Endometrium (tissue), 2 donors: Measurements from ENCODE around the gene SLC44A5.

Experiments used
- FAIRE-seq: peaks from 2 replicates; lab custom pipeline; 2012; peaks lifted over from hg19 to GRCh38; lab: Jason Lieb, UNC
- donor health status: control.
- donor health status: control.

Gene SLC44A5

DNA sequence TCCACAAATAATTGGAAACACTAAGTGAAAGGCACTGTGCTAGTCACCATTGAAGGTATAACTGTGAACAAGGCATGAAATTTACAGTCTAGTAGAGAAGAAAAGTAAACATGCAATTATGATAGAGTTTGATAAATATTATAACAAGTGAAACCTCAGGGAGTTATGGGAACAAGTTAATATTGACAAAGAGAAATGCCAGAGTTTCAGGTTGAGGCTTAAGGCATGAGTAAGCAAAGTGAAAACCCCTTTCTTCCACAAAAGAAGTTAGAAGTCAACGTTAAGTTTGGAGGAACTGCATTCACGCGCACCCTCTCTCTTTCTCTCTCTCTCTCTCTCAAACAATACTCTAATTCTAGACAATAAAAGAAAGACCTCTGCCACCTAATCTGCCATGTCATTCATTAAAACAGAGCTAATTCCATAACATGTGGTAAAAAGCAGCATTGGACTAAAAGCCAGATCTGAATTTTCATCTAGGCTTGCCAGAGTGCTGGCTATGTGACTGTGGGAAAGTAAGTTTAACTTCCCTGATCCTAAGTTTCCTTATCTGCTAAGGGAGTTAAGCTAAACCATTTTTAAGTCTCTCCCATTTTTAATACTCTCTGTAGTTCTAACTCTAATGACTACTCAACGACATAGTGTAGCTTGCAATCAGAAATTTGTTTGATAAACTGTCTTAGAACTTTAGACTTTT is 22.0 kb downstream of the SLC44A5 start:
- no peak for FAIRE-seq

DNA sequence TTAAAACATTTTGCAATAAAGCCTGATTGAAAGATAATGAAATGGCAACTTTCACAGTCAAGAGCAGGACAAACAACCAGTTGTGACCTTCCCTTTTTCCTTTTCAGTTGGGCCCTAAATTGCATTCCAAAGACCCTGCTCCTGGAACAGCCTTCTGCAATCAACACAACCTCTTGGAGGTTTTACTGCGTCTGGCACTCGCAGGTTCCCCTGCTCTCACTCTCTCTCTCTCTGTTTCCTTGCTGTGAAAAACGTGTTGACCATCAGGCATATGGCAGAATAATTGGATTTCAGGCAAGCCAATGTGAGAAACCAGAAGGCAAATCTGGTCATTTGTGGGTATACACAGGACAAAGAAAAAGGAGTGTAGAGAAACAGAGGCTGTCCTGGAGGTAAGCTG is 23.2 kb downstream of the SLC44A5 start:
- no peak for FAIRE-seq

DNA sequence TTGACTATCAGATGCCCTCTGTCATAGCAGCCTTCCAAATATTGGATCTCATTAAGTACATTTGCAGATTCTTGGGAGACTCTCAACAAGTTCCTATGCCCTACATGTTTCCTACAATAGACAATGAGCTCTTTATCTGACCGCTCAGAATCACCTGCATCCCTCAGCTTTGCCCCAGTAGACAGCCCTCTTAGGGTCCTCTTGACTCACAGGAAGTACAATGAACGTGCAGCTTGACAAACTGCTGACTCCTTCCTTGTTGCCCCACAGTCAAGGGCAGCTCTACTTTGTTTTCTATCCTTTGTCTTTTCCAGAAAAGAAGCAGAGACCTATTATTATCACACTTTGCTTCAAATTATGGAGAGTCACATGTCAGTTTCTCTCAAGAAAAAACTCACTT is 27.6 kb downstream of the SLC44A5 start:
- no peak for FAIRE-seq

DNA sequence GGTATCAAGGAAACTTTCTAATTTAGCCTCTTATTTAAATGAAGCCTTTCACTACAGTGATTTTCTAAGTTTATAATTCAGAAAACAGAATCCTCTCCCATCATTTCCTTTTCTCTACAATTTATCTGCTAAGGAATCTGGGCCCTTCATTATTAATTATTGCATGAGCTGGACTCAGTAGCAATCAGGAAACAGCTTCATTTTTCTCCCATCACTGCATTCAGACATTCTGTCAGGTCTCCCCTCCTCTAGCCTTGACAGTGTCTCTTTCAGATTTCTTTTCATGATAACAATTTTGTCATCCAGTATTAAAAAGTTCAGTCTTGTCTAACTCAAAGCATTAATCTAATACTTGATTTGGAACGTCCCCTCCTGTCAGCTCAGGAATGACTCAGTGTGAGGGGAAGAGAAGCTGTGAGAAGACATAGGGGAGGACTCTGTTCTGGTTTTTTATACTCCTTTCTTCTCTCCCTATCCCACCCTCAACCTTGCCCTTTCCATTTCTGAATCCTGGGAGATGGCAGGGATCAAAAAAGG is 28.1 kb downstream of the SLC44A5 start:
- no peak for FAIRE-seq

DNA sequence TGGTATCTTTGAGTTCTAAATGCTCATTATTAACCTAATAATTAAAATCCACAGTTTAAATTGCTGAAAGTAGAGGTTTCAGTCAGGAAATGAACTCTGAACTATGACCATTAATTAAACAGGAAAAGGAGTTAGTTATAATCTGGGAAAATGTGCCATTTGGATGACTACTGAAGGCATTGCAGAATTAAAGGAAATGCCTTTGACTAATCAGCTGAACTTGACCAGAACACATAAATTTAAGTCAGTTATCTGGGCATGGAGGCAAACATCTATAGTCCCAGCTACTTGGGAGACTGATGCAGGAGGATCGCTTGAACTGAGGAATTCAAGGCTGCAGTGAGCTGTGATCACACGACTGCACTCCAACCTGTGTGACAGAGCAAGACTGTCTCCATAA is 31.9 kb downstream of the SLC44A5 start:
- no peak for FAIRE-seq

DNA sequence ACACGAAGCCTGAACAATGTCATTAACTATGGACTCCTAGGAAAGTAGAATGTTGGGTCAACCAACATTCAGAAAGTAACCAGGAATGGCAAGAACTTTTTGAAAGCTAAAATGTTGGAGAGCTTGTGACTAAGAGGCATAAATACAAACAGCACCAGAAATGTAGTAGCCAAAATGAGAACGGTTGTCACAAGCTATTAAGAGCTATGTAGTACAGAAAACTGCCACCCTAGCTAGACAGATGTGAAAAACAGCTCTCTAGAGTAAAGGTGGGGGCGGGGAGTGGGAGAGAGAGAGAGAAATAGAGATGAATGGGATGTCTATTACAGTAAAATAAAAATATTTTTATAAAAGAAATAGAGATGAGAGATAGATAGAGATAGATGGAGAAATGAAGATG is 35.1 kb downstream of the SLC44A5 start:
- no peak for FAIRE-seq

DNA sequence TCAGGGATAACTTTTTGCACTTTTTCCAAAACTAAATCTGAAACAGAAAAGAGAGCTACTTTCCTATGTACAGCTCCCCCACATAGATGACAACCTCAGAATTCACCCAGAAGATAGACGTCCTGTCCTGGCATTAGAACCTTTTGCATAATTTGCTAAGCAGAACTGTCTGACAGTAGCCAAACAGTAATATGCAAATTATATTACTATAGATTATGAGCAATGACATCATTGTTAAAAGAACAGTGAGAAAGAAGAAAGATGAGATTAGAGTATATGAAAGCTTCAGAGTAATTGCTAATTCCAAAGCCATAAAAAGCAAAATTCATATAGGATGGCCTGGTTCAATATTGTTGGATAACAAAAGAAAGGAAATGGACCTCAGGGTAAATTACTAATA is 43.7 kb downstream of the SLC44A5 start:
- FAIRE-seq, result no peak

DNA sequence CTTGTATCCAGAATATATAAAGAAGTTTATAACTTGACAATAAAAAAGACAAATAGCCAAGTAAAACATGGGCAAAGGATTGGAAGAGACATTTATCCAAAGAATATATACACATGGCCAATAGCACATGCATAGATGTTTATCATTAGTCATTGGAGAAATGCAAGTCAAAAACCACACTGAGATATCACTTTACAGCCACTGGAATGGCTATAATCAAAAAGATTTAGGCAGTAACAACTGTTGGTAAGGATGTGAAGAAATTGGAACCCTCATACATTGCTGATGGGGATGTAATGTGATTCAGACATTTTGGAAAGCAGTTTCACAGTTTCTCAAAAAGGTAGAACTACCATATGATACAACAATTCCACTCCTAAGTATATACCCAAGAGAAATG is 51.1 kb downstream of the SLC44A5 start:
- no peak for FAIRE-seq

DNA sequence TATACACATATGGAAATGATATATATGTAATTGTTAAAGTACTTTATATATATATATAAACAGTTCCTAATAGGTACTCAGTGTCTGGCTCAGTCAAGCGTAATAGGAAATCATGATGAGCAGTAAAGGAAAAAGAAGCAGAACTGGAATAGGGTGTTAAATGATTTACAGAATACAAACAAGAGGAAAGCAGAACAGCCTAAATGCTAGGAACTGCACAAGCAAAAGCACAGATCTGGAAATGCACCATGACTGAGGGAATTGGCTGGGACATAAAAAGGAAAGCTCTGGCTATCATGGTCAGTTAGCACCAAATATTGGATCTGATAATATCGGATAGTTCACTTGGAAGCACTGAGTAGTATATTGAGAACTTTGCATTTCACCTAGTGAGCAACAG is 51.8 kb downstream of the SLC44A5 start:
- no peak for FAIRE-seq

DNA sequence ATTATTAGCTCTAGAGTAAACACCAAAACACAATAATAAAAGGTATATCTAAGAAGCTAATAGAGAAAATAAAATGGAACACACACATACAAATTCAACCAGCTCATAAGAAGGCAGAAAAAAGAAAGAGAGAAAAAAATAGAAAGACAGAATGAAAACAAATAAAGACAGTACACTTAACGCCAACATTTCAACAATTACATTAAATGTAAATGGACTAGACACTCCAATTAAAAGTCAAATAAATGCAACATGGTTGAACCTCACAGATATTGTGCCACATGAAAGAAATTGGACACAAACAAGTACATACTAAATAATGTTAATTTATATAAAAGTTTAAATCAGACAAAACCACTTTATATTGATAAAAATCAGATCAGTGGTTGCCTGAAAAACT is 56.0 kb downstream of the SLC44A5 start:
- FAIRE-seq, result no peak

DNA sequence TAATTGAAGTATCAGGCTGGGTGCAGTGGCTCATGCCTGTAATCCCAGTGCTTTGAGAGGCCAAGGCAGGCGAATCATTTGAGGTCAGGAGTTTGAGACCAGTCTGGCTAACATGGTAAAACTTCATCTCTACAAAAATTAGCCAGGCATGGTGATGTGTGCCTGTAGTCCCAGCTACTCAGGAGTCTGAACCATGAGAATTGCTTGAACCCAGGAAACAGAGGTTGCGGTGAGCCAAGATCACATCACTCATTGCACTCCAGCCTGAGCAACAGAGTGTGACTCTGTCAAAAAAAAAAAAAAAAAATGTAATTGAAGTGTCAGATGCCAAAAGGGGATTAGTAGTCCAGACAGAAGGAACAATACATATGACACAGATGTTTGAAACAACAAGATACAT is 56.7 kb downstream of the SLC44A5 start:
- no peak for FAIRE-seq

DNA sequence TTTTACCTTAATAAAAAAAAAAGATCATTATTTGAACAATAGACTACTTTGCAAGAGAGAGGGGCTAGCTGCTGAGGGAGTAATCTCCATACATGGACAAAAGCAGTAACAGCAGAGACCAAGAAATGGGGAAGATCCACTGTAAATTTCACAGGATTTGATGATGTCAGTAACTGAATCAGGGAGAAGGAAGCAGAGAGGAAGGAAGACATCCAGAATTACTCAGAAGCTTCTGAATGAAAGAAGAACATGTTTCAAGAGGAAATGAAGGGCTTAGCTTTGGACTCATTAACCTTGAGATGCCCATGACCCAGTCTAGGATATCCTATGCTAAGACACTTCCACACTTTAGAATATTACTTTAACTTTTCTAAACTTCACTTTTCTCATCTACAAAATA is 60.4 kb downstream of the SLC44A5 start:
- FAIRE-seq, result no peak

DNA sequence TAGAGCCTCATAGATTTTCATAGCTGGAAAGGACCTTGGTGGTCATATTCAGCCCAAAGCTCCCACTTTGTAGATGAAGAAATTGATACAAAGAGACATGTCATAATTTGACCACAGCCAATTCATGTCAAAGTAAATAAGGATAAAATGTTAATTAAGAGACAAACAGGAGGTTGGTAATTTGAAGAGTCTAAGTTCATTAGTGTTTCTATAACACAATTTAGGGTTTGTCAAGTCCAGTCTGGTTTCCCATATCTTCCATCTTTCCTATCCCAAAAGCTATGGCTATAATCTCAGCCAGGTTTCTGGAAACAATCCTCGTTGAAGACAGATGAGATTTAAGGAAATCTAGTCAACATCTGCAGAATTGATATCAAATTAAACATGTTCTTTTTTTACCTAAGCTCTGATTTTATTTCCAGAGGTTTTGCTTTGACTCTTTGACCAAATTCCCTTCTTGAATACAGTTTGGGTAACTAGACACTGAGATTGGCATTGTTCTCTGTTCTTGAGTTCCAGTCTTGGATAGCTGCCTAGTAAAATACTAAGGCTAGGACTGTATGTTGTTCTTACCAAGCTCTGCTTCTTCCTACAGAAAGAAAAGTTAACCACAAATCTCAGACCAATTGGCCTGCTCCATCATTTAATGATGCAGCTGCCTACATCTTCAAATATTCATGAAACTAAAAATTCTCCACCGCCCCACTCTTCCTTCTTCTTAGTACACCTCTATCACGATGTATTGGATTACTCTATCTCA is 62.0 kb downstream of the SLC44A5 start:
- FAIRE-seq, result no peak

DNA sequence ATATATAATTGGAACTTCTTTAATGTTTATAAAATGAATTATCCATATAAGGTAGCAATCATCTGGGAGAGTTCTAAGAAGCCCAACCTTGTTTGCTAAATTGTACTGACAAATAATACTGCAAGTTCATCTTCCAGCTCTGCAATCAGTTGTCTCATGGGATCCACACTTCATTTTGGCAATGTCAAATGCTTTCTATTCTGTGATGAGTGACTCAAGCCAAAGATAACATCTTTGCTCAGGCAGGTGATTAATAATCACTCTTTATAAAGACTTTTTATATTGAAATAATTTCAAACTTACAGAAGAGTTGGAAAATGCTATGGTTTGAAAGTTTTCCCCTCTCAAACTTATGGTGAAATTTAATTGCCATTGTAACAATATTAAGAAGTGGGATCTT is 67.2 kb downstream of the SLC44A5 start:
- FAIRE-seq, result no peak

DNA sequence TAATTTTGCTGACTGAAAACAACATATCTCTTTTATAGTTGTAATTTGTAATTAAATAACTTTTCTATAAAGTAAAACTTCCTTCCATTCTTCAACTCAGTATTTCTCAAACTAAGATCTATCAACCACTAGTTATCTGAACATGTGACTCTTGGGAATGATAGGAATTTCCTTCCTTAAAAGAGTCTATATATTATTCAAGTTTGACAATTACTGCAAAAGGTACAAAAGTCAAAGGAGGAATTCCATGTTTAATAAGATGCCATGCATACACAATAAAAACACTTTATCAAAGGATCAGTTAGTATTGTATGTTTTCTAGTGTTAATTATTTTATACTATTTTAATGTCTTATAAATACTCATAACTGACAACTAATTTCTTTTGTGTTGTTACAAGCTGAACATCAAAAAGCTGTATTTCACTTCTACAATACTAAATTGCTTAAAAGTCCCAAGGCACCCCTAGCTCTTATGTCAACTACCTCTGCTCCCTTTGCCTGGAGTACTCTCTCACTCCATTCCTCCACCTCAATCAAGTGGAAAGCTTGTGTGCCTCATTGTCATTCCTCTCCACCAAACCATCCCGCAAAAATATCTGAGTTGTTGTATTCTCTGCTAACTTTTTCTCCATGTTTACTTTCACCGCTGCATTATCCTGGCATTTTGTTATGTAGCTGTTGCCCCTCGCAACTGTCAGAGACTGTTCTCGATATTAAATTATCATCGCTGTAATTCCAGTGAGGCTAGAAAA is 67.9 kb downstream of the SLC44A5 start:
- FAIRE-seq, result no peak

DNA sequence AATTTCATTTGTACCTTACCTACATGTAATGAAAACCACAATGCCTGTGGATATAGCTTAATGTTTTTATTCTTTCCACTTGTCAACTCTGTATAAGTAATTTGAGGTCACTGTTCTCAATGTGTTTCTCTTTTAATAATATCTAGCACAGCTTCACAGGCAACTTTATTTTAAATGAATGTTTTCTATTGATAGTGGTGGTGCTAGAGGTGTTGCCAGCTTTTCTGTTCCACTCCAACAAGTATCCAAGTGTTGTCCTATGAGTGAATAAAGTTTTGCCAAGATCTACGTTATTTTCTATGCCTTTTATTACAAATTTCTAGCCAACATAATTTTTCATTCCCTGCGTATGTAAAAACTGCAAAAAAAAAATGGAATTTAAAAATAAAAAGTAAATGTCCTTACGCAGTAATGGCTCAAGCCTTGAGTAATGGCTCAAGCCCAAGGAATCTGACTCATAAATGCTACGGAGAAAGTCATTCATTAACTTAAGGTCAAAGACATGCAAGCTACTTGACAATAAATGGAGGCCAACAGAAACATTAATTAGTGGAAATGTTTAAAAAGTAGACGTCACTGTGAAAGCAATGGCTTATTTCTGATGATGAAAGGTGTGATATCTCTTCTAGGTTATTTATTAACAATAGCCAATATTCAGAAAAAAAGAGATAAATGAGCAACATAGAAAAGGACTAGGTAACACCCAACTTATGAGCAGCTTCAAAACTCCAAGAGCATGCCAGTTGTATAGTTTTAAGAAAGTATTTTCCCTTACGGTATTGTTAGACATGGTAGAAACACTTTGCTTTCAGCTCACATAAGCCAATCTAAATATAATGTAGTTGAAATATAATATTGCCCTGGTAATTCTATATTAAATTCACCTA is 71.4 kb downstream of the SLC44A5 start:
- FAIRE-seq, result no peak

DNA sequence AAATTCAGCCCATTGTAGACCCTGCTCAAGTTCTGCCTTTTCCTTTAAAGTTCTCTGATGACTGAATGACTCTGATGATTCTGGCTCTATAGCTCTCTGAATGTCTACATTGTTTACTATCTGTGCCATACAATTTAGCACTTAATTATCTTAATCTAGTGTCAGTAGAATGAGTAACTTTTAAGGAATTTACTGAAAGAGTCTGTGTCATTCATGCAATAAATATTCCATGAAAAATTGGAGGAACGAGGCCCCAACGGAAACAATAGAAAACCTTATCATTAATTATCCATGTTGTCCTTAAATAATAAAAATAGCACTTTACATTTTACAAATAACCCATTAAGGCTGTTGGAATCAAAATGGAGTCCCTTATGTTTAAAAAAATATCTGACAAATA is 77.8 kb downstream of the SLC44A5 start:
- no peak for FAIRE-seq

DNA sequence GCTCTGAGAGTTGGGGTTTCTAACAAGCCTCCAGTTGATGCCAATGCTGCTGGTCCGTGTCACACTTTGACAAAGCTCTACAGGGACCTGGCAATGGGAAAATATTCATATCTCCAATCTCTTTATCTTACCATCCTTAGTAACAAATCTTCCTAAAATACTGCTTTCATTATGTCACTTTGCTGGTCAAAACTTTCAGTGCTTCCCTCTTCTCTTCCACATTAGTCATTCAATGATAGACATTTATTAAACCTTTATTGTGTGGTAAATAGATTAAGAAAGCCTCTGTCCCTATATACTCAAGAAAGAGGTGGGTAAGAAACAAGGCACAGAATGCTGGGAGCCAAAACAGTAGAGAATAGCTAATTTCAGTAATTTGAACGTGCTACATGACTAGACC is 79.3 kb downstream of the SLC44A5 start:
- no peak for FAIRE-seq

DNA sequence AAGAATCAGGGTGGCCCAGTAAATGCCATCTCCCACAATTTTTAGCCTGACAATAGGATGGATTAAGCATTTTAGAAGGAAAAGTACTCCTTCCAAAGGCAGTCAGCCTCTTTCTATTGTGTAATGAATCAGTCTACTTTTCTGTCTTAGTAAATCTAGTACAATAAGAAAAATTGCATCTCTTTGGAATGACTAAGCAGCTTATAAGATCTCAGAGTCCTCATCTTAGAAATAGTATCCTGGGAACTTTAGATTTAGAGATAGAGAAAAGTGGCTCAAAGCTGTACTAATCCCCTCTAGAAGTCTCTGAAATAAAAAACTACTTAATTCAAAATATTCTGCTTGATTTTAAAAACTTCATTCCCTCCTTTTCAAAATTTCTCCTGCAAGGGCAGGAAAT is 81.4 kb downstream of the SLC44A5 start:
- FAIRE-seq, result no peak

DNA sequence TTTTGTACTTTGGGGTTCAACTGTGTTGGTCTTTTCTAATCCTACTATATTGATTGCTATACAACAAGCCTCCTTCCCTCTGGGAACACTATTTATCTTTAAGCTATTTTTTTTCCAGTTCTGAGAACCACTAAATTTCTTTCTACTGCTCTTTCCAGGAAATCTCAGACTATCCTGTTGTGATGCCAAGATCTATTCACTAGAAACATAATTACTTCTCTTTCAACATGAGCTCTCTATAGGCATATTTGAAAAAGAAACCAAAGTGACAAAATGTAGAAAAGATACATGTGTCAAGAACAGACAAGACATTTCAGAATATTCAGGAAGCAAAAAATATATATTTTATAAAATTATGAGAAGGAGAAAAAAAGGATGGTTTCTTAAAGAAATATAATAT is 82.9 kb downstream of the SLC44A5 start:
- FAIRE-seq, result no peak

DNA sequence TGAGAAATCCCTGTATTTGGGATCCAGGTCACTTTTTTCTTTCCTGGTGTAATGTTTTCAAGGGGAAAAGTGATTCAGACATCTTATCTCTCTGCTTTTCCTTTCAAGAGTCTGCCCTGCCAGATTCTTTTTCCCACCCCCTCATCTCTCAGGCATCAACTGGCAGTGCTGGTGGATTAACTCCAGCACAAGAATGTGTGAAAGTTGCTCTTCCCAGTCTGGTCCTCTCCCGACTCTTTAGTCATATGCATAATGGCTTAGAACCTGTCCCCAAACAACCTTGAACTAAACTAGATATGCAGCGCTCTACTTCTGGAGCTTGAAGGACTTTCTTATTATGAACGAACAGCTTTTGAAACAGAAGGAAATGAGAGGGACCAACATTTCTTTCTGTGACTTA is 88.5 kb downstream of the SLC44A5 start:
- no peak for FAIRE-seq

DNA sequence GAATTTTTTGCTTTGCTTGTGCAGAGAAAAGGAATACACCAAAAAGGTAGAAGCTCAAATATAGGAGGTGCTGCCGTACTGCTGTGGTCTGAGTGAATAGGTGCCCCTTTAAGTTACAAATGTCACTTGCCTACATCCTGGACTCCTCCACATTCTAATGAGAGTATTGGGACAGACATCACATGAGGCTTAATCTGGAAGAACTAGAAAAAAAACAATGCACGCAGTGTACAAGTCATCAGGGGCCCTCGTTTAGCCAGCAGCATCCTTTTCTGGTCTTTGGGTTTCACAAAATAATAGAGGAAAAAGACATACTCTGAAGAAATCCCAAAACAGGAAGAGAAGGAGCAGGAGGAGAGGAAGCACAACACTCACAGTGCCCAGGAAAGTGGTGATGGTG is 89.3 kb downstream of the SLC44A5 start:
- no peak for FAIRE-seq
